Activated CD4-positive, alpha-beta T cell treated with anti-CD3 and anti-CD28 coated beads for 36 hours (primary cell): ENCODE data around the gene CREB3. TPM values are rescaled to one million over a fixed set of nuclear protein-coding genes. Genes with fewer than 3 reads are reported as not detected.

Experiments used
- ATAC-seq: fragments of 200-7000 bp; cut with Tn5 transposase; one replicate; pipeline ENCODE4 v1.10.0; 2021; ENCODE audit warnings: mild to moderate bottlenecking, moderate library complexity
- CTCF ChIA-PET: fragments of 350-600 bp; sonication (Branson Sonifier 250); formaldehyde crosslinking; loops from one replicate; lab custom pipeline; 2021; ENCODE audit warnings: antibody characterized with exemption; lab: Charles Lee
- POLR2A ChIA-PET: fragments of 350-600 bp; sonication (Branson Sonifier 250); formaldehyde crosslinking; loops from one replicate; lab custom pipeline; 2021; ENCODE audit warnings: antibody characterized with exemption, inconsistent platforms; lab: Charles Lee
- DNase-seq: peaks from one replicate; pipeline ENCODE4 v3.0.0-alpha.2; 2020
- H3K27ac Mint-ChIP-seq: one replicate; pipeline ENCODE4 v1.8.0; 2021; ENCODE audit warnings: mixed read lengths
- H3K27me3 Mint-ChIP-seq: one replicate; pipeline ENCODE4 v1.8.0; 2021; ENCODE audit warnings: mixed read lengths
- H3K36me3 Mint-ChIP-seq: one replicate; pipeline ENCODE4 v1.8.0; 2021; ENCODE audit warnings: low read depth, mixed read lengths
- H3K4me1 Mint-ChIP-seq: one replicate; pipeline ENCODE4 v1.8.0; 2021; ENCODE audit warnings: mixed read lengths
- H3K4me3 Mint-ChIP-seq: one replicate; pipeline ENCODE4 v1.8.0; 2021; ENCODE audit warnings: mild to moderate bottlenecking, moderate library complexity, mixed read lengths
- H3K9me3 Mint-ChIP-seq: one replicate; pipeline ENCODE4 v1.8.0; 2021; ENCODE audit warnings: low read depth, mixed read lengths
- intact Hi-C, 2 experiments: fragments of 100-400 bp; cut with DNase I in 1 of 2; cut with micrococcal nuclease in 1 of 2; formaldehyde crosslinking; loops; one replicate each; pipeline versions ENCODE4 v1.14.2 to v1.15.1; 2022 to 2024; cut with DNase I, micrococcal nuclease
- total RNA-seq, 2 experiments: library from RNA; stranded (reverse); gene quantifications; one replicate each; pipeline ENCODE4 v1.2.3, GENCODE V29; 2021

Gene CREB3
- total RNA-seq, 2 experiments from 2014 or later: 24.0 to 26.0 TPM

GRCh38 chr9:35712762-35713400 is 19.6 kb upstream of the CREB3 start:
- Mint-ChIP-seq H3K36me3 (peaks cover 71% of the 10 kb centered on the region), H3K9me3 (no peaks in the 10 kb centered on the region), H3K27ac (no peak overlapping the region), H3K27me3 (no peaks in the 10 kb centered on the region), H3K4me3 (no peak overlapping the region), H3K4me1 (peaks cover 7% of the 10 kb centered on the region)
- CTCF ChIA-PET: interaction anchor here (0.7 to 4.0 kb wide), 9 partner anchors 13 to 556 kb away, joined by 3 to 22 read pairs (median 3); partner anchors contain the start of gene RUSC2
- no peak for DNase-seq
- ATAC-seq: no peak
- intact Hi-C loops: no loop called here
- POLR2A ChIA-PET: interaction anchor here (0.6 kb wide), 1 partner anchor 94 kb away, joined by 4 read pairs; no protein-coding TSS in a partner anchor

DNA sequence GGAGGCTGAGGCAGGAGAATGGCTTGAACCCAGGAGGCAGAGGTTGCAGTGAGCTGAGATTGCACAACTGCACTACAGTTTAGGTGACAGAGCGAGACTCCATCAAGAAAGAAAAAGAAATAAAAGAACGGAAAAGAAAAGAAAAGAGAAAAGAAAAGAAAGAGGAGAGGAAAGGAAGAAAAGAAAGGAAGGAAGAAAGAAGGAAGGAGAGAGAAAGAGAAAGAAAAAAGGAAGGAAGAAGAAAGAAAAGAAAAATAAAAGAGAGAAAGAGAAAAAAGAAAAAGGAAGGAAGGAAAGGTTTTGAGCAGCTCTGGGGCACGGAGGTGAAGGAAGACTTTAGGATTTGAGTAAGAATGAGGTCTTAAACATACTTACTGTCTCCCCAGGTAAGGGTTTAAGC is 18.9 kb upstream of the CREB3 start:
- intact Hi-C loops: no loop called here
- H3K36me3 Mint-ChIP-seq: peaks cover 68% of the 10 kb centered on the region
- ChIA-PET CTCF (interaction anchor here (1.0 to 4.0 kb wide), 5 partner anchors 12 to 556 kb away, joined by 3 to 22 read pairs (median 3); no protein-coding TSS in a partner anchor), POLR2A (no interaction called here)
- no peaks in the 10 kb centered on the region for H3K27me3 Mint-ChIP-seq
- DNase-seq (no peak), ATAC-seq (no peak)
- H3K27ac Mint-ChIP-seq: no peak overlapping the region
- no peaks in the 10 kb centered on the region for H3K9me3 Mint-ChIP-seq
- H3K4me3 Mint-ChIP-seq: no peak overlapping the region
- H3K4me1 Mint-ChIP-seq: peaks cover 7% of the 10 kb centered on the region

DNA sequence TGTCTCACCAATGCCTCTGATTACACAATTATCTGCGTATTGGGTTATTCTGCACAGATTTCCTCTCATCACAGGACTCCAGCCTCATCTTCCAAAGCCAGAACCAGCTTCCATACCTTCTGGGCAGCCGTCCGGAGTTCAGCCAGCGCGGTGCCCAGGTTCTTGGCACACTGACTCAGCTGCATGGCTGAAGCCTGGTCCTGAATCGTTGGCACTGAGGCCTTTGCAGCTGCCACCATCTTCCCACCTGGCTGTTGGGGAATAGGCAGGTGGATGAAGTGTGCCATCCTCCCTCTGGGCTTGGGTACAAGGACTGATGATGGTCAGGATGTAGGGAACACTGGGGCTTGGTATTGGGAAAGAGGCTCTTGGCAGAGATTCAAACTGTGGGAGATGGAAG is 18.3 kb upstream of the CREB3 start:
- H3K4me3 Mint-ChIP-seq: no peak overlapping the region
- ATAC-seq (no peak), DNase-seq (no peak)
- H3K27ac Mint-ChIP-seq: no peak overlapping the region
- no peaks in the 10 kb centered on the region for H3K27me3 Mint-ChIP-seq
- peaks cover 66% of the 10 kb centered on the region for H3K36me3 Mint-ChIP-seq
- POLR2A ChIA-PET: no interaction called here
- H3K4me1 Mint-ChIP-seq: peaks cover 7% of the 10 kb centered on the region
- no peaks in the 10 kb centered on the region for H3K9me3 Mint-ChIP-seq
- CTCF ChIA-PET: interaction anchor here (1.2 to 4.0 kb wide), 4 partner anchors 12 to 55 kb away, joined by 3 to 22 read pairs (median 6); no protein-coding TSS in a partner anchor
- intact Hi-C loops: no loop called here

- no peak overlapping the region for H3K27ac Mint-ChIP-seq
- H3K4me3 Mint-ChIP-seq: no peak overlapping the region
- H3K4me1 Mint-ChIP-seq: peaks cover 7% of the 10 kb centered on the region
- POLR2A ChIA-PET: no interaction called here
- H3K36me3 Mint-ChIP-seq: peaks cover 69% of the 10 kb centered on the region
- no peak for DNase-seq
- intact Hi-C loops: no loop called here
- CTCF ChIA-PET: interaction anchor here (0.7 to 4.0 kb wide), 4 partner anchors 11 to 18 kb away, joined by 3 to 22 read pairs (median 6); no protein-coding TSS in a partner anchor
- no peak for ATAC-seq
- no peaks in the 10 kb centered on the region for H3K9me3 Mint-ChIP-seq
- no peaks in the 10 kb centered on the region for H3K27me3 Mint-ChIP-seq
Measured at GRCh38 chr9:35714579-35715252, 17.8 kb upstream of the CREB3 start.

DNA sequence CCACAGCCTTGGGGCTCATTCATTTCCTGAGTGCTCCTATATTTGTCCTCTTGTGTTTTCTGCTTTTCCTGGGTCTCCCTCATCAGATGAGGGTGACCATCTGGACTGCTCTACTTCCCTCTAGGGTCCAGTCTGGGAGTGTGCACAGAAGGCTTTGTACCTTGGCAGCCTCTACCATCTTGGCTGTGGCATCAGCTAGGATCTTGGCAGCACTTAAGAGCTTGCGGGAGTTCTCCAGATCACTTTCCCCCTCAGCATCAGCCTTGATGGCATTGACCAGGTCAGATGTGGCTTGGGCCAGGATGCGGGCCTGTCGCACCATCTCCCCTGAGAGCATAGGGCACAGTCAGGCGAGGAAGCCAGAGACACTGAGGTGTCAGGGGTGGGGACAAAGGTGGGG is 16.2 kb upstream of the CREB3 start:
- CTCF ChIA-PET: interaction anchor here (1.1 to 3.4 kb wide), 5 partner anchors 12 to 59 kb away, joined by 3 to 12 read pairs (median 4); partner anchors contain the start of gene RMRP
- Mint-ChIP-seq H3K27me3 (no peaks in the 10 kb centered on the region), H3K4me1 (peaks cover 7% of the 10 kb centered on the region), H3K9me3 (no peaks in the 10 kb centered on the region), H3K27ac (no peak overlapping the region), H3K36me3 (peaks cover 70% of the 10 kb centered on the region), H3K4me3 (no peak overlapping the region)
- ATAC-seq: no peak
- intact Hi-C loops: no loop called here
- no peak for DNase-seq
- POLR2A ChIA-PET: no interaction called here

DNA sequence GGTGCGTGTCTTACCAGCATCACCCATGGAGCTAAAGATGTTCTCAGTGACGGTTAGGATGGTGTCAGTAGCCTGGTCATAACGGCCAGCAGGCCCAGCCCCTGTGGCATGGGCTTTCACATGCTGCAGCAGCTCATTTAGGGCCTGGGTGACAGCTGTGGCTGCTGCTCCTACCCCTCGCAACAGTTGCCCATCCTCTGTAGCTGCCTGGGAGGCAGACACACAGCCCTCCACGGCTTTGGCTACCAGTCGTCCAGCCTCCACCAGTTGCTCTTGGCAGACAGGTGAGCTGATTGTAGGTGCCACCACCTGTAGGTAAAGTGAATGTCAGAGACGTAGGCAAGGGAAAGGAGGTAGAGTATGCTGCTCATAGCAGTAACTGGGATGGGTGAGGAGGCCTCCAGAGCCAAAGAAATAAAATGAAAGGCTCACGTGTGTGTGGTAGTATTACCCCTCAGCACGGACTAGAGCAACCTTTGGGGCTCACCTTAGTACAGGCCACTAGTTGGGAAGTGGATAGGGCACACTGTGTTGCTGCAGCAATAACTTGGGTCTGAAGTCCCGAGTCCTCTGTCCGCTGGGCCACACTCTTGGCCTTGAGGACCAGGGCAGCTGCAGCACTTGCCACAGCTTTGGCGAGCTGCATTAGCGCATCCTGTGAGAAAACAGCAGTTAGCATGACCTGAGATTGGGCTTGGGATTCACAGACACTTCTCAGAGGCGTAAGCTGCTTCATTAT is 15.2 kb upstream of the CREB3 start:
- Mint-ChIP-seq H3K4me3 (no peak overlapping the region), H3K4me1 (no peaks in the 10 kb centered on the region), H3K27me3 (no peaks in the 10 kb centered on the region), H3K9me3 (no peaks in the 10 kb centered on the region), H3K27ac (no peak overlapping the region), H3K36me3 (peaks cover 73% of the 10 kb centered on the region)
- DNase-seq (no peak), ATAC-seq (no peak)
- CTCF ChIA-PET: interaction anchor here (0.6 to 3.4 kb wide), 5 partner anchors 11 to 23 kb away, joined by 3 to 12 read pairs (median 3); no protein-coding TSS in a partner anchor
- POLR2A ChIA-PET: no interaction called here
- intact Hi-C loops: no loop called here

- peaks cover 63% of the 10 kb centered on the region for H3K36me3 Mint-ChIP-seq
- no peaks in the 10 kb centered on the region for H3K4me1 Mint-ChIP-seq
- intact Hi-C loops: no loop called here
- ChIA-PET CTCF (interaction anchor here (0.9 to 3.4 kb wide), 4 partner anchors 9 to 31 kb away, joined by 3 to 12 read pairs (median 4); no protein-coding TSS in a partner anchor), POLR2A (no interaction called here)
- no peak overlapping the region for H3K4me3 Mint-ChIP-seq
- H3K27me3 Mint-ChIP-seq: no peaks in the 10 kb centered on the region
- no peak overlapping the region for H3K27ac Mint-ChIP-seq
- DNase-seq: no peak
- no peaks in the 10 kb centered on the region for H3K9me3 Mint-ChIP-seq
- no peak for ATAC-seq
Measured at GRCh38 chr9:35718721-35719511, 13.6 kb upstream of the CREB3 start.

DNA sequence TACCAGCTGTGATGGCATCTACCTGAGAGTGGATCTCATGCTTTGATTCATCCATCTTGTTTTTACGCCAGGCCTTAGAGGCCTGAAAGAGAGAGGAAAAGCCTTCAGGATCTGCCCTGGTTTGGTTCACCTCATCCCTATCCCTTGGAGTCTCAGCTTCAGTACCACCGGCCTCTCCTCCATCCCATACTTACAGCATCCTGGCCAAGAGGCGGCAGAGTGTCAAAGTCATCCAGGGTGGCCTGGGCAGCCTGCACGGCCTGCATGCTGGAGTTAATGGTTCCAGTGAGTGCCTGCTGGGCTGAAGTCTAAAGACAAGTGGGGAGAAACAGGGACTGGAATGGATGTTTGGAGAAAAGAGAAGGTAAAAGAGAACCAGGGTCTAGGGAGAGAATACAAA is 12.9 kb upstream of the CREB3 start:
- intact Hi-C loops: no loop called here
- Mint-ChIP-seq H3K27me3 (no peaks in the 10 kb centered on the region), H3K4me3 (no peak overlapping the region), H3K9me3 (no peaks in the 10 kb centered on the region), H3K27ac (no peak overlapping the region), H3K36me3 (peaks cover 66% of the 10 kb centered on the region), H3K4me1 (no peaks in the 10 kb centered on the region)
- POLR2A ChIA-PET: no interaction called here
- DNase-seq: no peak
- ATAC-seq: no peak
- CTCF ChIA-PET: interaction anchor here (1.0 to 1.4 kb wide), 2 partner anchors 9 to 24 kb away, joined by 4 to 5 read pairs; no protein-coding TSS in a partner anchor

DNA sequence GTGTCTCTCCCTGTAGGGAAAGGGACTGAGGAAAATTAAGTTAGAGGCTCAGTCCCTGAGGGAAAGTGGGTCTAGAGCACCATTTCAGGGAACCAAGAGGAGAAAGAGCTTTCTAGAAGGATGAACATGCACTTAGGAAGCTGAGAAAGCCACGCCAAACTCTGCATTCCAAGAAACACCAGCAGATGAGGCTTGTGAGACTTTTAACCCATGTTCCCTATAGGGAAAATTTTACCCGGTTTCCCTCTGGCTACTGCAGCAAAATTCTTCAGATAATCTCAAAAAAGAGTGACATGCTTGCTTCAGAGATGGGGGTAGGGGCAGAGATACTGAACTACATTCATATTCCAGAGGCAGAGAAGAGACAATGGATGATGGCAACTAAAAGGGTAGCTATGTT is 9.0 kb upstream of the CREB3 start:
- intact Hi-C loops: no loop called here
- no peak for DNase-seq
- Mint-ChIP-seq H3K4me3 (no peak overlapping the region), H3K27ac (peak overlapping the region; percentile 45), H3K4me1 (peaks cover 2% of the 10 kb centered on the region), H3K9me3 (no peaks in the 10 kb centered on the region), H3K36me3 (peaks cover 53% of the 10 kb centered on the region), H3K27me3 (no peaks in the 10 kb centered on the region)
- ChIA-PET CTCF (interaction anchor here (1.0 kb wide), 1 partner anchor 28 kb away, joined by 6 read pairs; no protein-coding TSS in a partner anchor), POLR2A (no interaction called here)
- no peak for ATAC-seq

GRCh38 chr9:35723908-35724307 is 8.6 kb upstream of the CREB3 start:
- Mint-ChIP-seq H3K27ac (peak overlapping the region; percentile 7), H3K4me3 (no peak overlapping the region), H3K4me1 (peaks cover 2% of the 10 kb centered on the region), H3K36me3 (peaks cover 51% of the 10 kb centered on the region), H3K27me3 (no peaks in the 10 kb centered on the region), H3K9me3 (no peaks in the 10 kb centered on the region)
- intact Hi-C loops: no loop called here
- ATAC-seq: no peak
- DNase-seq: no peak
- ChIA-PET CTCF (interaction anchor here (0.6 to 1.0 kb wide), 3 partner anchors 27 to 62 kb away, joined by 3 to 6 read pairs (median 3); no protein-coding TSS in a partner anchor), POLR2A (no interaction called here)
